K562 (cell line): ENCODE results near the gene TMEM209. TPM values are rescaled to one million over a fixed set of nuclear protein-coding genes. Genes with fewer than 3 reads are reported as not detected.

ENCODE experiments used
- CHAMP1 ChIP-seq: fragments of 450-650 bp; IDR thresholded peaks from 2 replicates; pipeline ENCODE4 v1.6.1; 2016; ENCODE audit warnings: mild to moderate bottlenecking
- CHD4 ChIP-seq: fragments of 200-600 bp; sonication (generic); IDR thresholded peaks from 3 replicates; pipeline ENCODE4 v1.6.1; 2012; ENCODE audit warnings: low read depth, mild to moderate bottlenecking, mixed read lengths, low read length, inconsistent platforms; ENCODE audit not compliant: insufficient read depth, insufficient replicate concordance, poor library complexity, severe bottlenecking
- CXXC5 ChIP-seq: fragments of 250-450 bp; sonication (Bioruptor Pico); IDR thresholded peaks from 2 replicates; pipeline ENCODE4 v1.8.0; 2022; ENCODE audit warnings: inconsistent platforms, mild to moderate bottlenecking, moderate library complexity
- E2F6 ChIP-seq, 2 experiments: IDR thresholded peaks; 2 replicates each; pipeline ENCODE4 v1.6.1; 2011; ENCODE audit warnings: borderline replicate concordance in 1 of 2, control low read depth in 1 of 2, low read depth in 1 of 2, low read length in 1 of 2, mild to moderate bottlenecking in 1 of 2, mixed read lengths in 1 of 2, moderate library complexity in 1 of 2; ENCODE audit not compliant: insufficient read depth in 1 of 2, insufficient read length in 1 of 2, poor library complexity in 1 of 2, severe bottlenecking in 1 of 2; ENCODE audit errors: extremely low read depth in 1 of 2
- EHMT2 ChIP-seq: fragments of 450-650 bp; IDR thresholded peaks from 2 replicates; pipeline ENCODE4 v1.6.1; 2018; ENCODE audit warnings: antibody characterized with exemption
- ELF1 ChIP-seq: fragments of 200-800 bp; sonication (Bioruptor generic); IDR thresholded peaks from 2 replicates; pipeline ENCODE4 v1.6.1; 2016; ENCODE audit warnings: missing genetic modification characterization, missing compliant biosample characterization
- ESRRA ChIP-seq: fragments of 450-650 bp; IDR thresholded peaks from 2 replicates; pipeline ENCODE4 v1.6.1; 2014; ENCODE audit warnings: low read depth, mild to moderate bottlenecking, moderate library complexity, borderline replicate concordance
- IFI16 ChIP-seq: fragments of 250-450 bp; sonication (Bioruptor Pico); IDR thresholded peaks from 2 replicates; pipeline ENCODE4 v2.1.2; 2022; ENCODE audit warnings: mild to moderate bottlenecking, inconsistent platforms
- KLF6 ChIP-seq: fragments of 250-450 bp; sonication (Bioruptor Pico); IDR thresholded peaks from 2 replicates; pipeline ENCODE4 v1.4.0; 2020; ENCODE audit warnings: mild to moderate bottlenecking, moderate library complexity, borderline replicate concordance
- LCOR ChIP-seq: sonication (generic); formaldehyde crosslinking; IDR thresholded peaks from 2 replicates; pipeline ENCODE4 v1.8.0; 2022; ENCODE audit warnings: mild to moderate bottlenecking, missing genetic modification reagents
- MCM5 ChIP-seq: fragments of 450-650 bp; IDR thresholded peaks from 2 replicates; pipeline ENCODE4 v1.6.1; 2016; ENCODE audit warnings: low read depth
- NFATC3 ChIP-seq: fragments of 450-650 bp; IDR thresholded peaks from 2 replicates; pipeline ENCODE4 v1.6.1; 2017; ENCODE audit warnings: mild to moderate bottlenecking
- NFRKB ChIP-seq: fragments of 450-650 bp; IDR thresholded peaks from 2 replicates; pipeline ENCODE4 v1.6.1; 2016; ENCODE audit warnings: low read depth
- NRF1 ChIP-seq, 2 experiments: fragments of 450-650 bp; IDR thresholded peaks in 1 of 2; conservative IDR thresholded peaks in 1 of 2; 2 replicates each; pipeline ENCODE4 v1.6.1; 2014; ENCODE audit warnings: mild to moderate bottlenecking in 2 of 2
- PATZ1 ChIP-seq: fragments of 250-450 bp; sonication (Bioruptor Pico); IDR thresholded peaks from 2 replicates; pipeline ENCODE4 v1.5.0; 2020; ENCODE audit warnings: mild to moderate bottlenecking, borderline replicate concordance
- RBFOX2 ChIP-seq: fragments of 200-400 bp; formaldehyde crosslinking; IDR thresholded peaks from 2 replicates; pipeline ENCODE4 v1.6.1; 2017; ENCODE audit warnings: low read depth, mild to moderate bottlenecking, low read length, moderate library complexity
- SAFB ChIP-seq: fragments of 200-400 bp; formaldehyde crosslinking; IDR thresholded peaks from 2 replicates; pipeline ENCODE4 v1.6.1; 2017; ENCODE audit warnings: low read depth, low read length, borderline replicate concordance
- TAF15 ChIP-seq: fragments of 200-400 bp; formaldehyde crosslinking; IDR thresholded peaks from 2 replicates; pipeline ENCODE4 v1.6.1; 2017; ENCODE audit warnings: mild to moderate bottlenecking, low read depth, low read length, moderate library complexity
- ZNF311 ChIP-seq: fragments of 250-450 bp; sonication (Bioruptor Pico); IDR thresholded peaks from 2 replicates; pipeline ENCODE4 v1.4.0; 2020; ENCODE audit warnings: mild to moderate bottlenecking, moderate library complexity
- ZNF780A ChIP-seq: fragments of 250-450 bp; sonication (Bioruptor Pico); IDR thresholded peaks from 2 replicates; pipeline ENCODE4 v1.5.0; 2021; ENCODE audit warnings: mild to moderate bottlenecking
- polyA plus RNA-seq, 8 experiments: library from polyadenylated mRNA; depleted of rRNA in 4 of 8; stranded (reverse) in 5 of 8; unstranded in 3 of 8; fragments of >200 nt; fragmentation: Nextera tagmentation in 2 of 8; fragmentation: Illumina TruSeq in 1 of 8; extraction: Ambion mirVana in 2 of 8; extraction: Trizol in 1 of 8; gene quantifications; 2 replicates each; pipeline versions ENCODE4 v1.2.1 to v1.2.3, GENCODE V29; 2011 to 2014; ENCODE audit warnings: inconsistent platforms in 1 of 8, missing spikeins in 1 of 8
- total RNA-seq, 7 experiments: library from RNA; depleted of rRNA in 6 of 7; stranded (reverse); fragments of >200 nt in 6 of 7; fragmentation: Illumina TruSeq in 2 of 7; extraction: Trizol in 2 of 7; gene quantifications; 2 replicates each; pipeline versions ENCODE4 v1.2.1 to v1.2.3, GENCODE V29; 2011 to 2021; ENCODE audit warnings: low replicate concordance in 1 of 7

Gene TMEM209
- total and polyA plus RNA-seq, 9 of the 15 experiments (the other 6 are each of a cell fraction or from before 2014, with no cell fraction given) = 36.8 to 116 (median 76.6) TPM

- TF ChIP-seq PATZ1 (CRISPR knock-in tag) = no peak
- TF ChIP-seq EHMT2 = peak; percentile 70
- TF ChIP-seq MCM5 = no peak
- peak; percentile 25 for TF ChIP-seq CHD4
- peak; percentile 32 to 35; a peak in 2 of 4 replicates for TF ChIP-seq NRF1 (conservative IDR thresholded peaks at IDR 0.05 in 1 of 2, IDR thresholded peaks at IDR 0.05 in 1 of 2)
- TF ChIP-seq E2F6 (IDR thresholded peaks at IDR 0.05; ENCODE audit: borderline replicate concordance in 1 of 2, extremely low read depth in 1 of 2, insufficient read depth in 1 of 2, insufficient read length in 1 of 2, low read depth in 1 of 2, low read length in 1 of 2, poor library complexity in 1 of 2, severe bottlenecking in 1 of 2) = no peak
- no peak for TF ChIP-seq ZNF780A (CRISPR knock-in tag)
- peak; percentile 12; the same call in 1 of the 2 replicates for TF ChIP-seq ESRRA
- TF ChIP-seq IFI16 (CRISPR knock-in tag) = no peak
- no peak; the same call in 1 of the 2 replicates for TF ChIP-seq CXXC5 (CRISPR knock-in tag)
- no peak for TF ChIP-seq NFATC3
- no peak for TF ChIP-seq NFRKB
- TF ChIP-seq ELF1 (tag) = no peak
- no peak for TF ChIP-seq RBFOX2
- no peak for TF ChIP-seq SAFB
- TF ChIP-seq KLF6 (CRISPR knock-in tag) = no peak
- TF ChIP-seq CHAMP1 = peak; percentile 75
- TF ChIP-seq ZNF311 (CRISPR knock-in tag) = no peak
- peak; percentile 81; the same call in 1 of the 2 replicates for TF ChIP-seq LCOR (CRISPR knock-in tag)
- no peak for TF ChIP-seq TAF15
These were observed 37.2 kb upstream of the TMEM209 start (continued) for GRCh38 chr7:130242198-130243014.
